Ovary (tissue), 9 donors: Measurements from ENCODE around the gene PHC2. TPM values are rescaled to one million over a fixed set of nuclear protein-coding genes. Genes with fewer than 3 reads are reported as not detected.

ENCODE experiments used
- DNase-seq, 5 donors: peaks; one replicate each; pipeline ENCODE4 v3.0.0-alpha.2; 2019 to 2020
- H3K27ac ChIP-seq, 2 donors: fragments of 200-600 bp; one replicate each; pipeline versions ENCODE4 v1.5.1 to v1.8.0; 2019 to 2022
- H3K27me3 ChIP-seq: fragments of 200-600 bp; one replicate; pipeline ENCODE4 v1.8.0; 2022
- H3K36me3 ChIP-seq: fragments of 200-600 bp; sonication (generic); one replicate; pipeline ENCODE4 v1.5.1; 2019
- H3K4me1 ChIP-seq: one replicate; pipeline ENCODE4 v1.8.1; 2013; ENCODE audit warnings: mild to moderate bottlenecking, moderate library complexity; ENCODE audit not compliant: insufficient read depth
- H3K4me3 ChIP-seq: fragments of 200-600 bp; sonication (generic); one replicate; pipeline ENCODE4 v1.5.1; 2017
- H3K9me3 ChIP-seq, 2 donors: fragments of 200-600 bp in 1 of 2; sonication (generic) in 1 of 2; one replicate each; pipeline versions ENCODE4 v1.5.1 to v1.8.1; 2013 to 2019; ENCODE audit warnings: mild to moderate bottlenecking in 1 of 2, moderate library complexity in 1 of 2
- EP300 ChIP-seq: sonication (generic); formaldehyde crosslinking; IDR thresholded peaks from one replicate; pipeline ENCODE4 v1.6.1; 2017; ENCODE audit warnings: antibody characterized with exemption
- POLR2A ChIP-seq: fragments of 450-650 bp; IDR thresholded peaks from one replicate; pipeline ENCODE4 v1.6.1; 2017; ENCODE audit warnings: antibody characterized with exemption, mild to moderate bottlenecking, moderate library complexity
- WGBS, 3 donors: extraction: QIAGEN DNeasy Blood & Tissue Kit in 1 of 3; methylation state at CpG; one replicate each; pipeline versions ENCODE4 v1.1.5 to v1.1.7; 2013 to 2017; 5-methylcytosine and 5-hydroxymethylcytosine counted together
- intact Hi-C, 4 donors: fragments of 100-400 bp; cut with DNase I; formaldehyde crosslinking; loops; one replicate each; pipeline versions ENCODE4 v1.11.0 to v1.15.1; 2022 to 2023
- polyA plus RNA-seq, 2 donors: library from polyadenylated mRNA; stranded (reverse); fragments of 200-250 nt in 1 of 2; fragments of 350-450 nt in 1 of 2; fragmentation: Illumina TruSeq in 1 of 2; extraction: RNeasy Lipid Tissue Mini Kit (QIAGEN cat#74804) in 1 of 2; gene quantifications; one replicate each; pipeline ENCODE4 v1.2.3, GENCODE V29; 2013 to 2014
- total RNA-seq, 7 donors: library from RNA; depleted of rRNA in 2 of 7; stranded (reverse); fragments of >200 nt in 2 of 7; fragmentation: NEBNext Ultra II Directional in 3 of 7; extraction: Animal tissue kit (Norgen Biotek cat#: 25700) in 3 of 7; gene quantifications; one replicate each; pipeline versions ENCODE4 v1.1.0 to v1.2.4, GENCODE V29; 2016 to 2023
- TF ChIP-seq, protein P1 (sequence below), 3 donors: fragments of 450-650 bp in 2 of 3; fragments of 200-600 bp in 1 of 3; IDR thresholded peaks; one replicate each; pipeline versions ENCODE4 v1.5.1 to v1.8.0; 2016 to 2022; ENCODE audit warnings: antibody characterized with exemption in 3 of 3, mild to moderate bottlenecking in 1 of 3
- donor health status: DM: no; HTN: no; CAD: no; lungs with moderate emphysema.
- donor health status: DM: no; HTN: no; CAD: no.
- donor health status: Bipolar disorder and iron deficiency.
- donor health status: DM: yes; HTN: yes; CAD: no.
- donor health status: DM: no; HTN: no; CAD: no.
- donor health status: DM: yes; HTN: yes; CAD: no.

PHC2 gene
- total and polyA plus RNA-seq, 9 donors = 52.3 to 101 (median 85.5) TPM

DNA sequence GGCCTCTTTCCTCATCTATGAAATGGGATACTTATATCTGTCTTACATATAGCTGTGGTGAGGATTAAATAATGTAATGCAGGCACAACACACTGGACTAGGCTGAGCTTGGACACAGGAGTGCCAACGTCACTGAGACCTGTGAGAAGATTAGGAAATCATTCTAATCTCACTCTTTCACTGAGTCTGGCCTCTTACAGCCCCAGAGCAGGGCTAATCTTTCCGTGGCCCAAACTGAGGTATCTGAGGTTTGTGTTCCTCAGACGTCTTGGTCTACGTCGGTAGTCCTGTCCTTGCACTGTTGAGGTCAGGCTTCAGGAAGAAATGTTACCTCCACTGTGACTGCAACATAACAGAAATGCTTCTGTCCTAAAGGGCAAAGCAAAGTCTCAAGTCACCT, 87.4 kb downstream of the PHC2 start:
- Histone ChIP-seq H3K9me3 (no peaks in the 10 kb centered on the region), H3K4me3 (no peak overlapping the region), H3K4me1 (peaks cover 47% of the 10 kb centered on the region), H3K27me3 (no peaks in the 10 kb centered on the region), H3K27ac (no peak overlapping the region), H3K36me3 (no peaks in the 10 kb centered on the region)
- TF ChIP-seq POLR2A (no peak), EP300 (no peak)
- TF ChIP-seq, protein P1, sequence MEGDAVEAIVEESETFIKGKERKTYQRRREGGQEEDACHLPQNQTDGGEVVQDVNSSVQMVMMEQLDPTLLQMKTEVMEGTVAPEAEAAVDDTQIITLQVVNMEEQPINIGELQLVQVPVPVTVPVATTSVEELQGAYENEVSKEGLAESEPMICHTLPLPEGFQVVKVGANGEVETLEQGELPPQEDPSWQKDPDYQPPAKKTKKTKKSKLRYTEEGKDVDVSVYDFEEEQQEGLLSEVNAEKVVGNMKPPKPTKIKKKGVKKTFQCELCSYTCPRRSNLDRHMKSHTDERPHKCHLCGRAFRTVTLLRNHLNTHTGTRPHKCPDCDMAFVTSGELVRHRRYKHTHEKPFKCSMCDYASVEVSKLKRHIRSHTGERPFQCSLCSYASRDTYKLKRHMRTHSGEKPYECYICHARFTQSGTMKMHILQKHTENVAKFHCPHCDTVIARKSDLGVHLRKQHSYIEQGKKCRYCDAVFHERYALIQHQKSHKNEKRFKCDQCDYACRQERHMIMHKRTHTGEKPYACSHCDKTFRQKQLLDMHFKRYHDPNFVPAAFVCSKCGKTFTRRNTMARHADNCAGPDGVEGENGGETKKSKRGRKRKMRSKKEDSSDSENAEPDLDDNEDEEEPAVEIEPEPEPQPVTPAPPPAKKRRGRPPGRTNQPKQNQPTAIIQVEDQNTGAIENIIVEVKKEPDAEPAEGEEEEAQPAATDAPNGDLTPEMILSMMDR (IDR thresholded peaks at IDR 0.05) = no peak
- no peak for DNase-seq
- WGBS, 3 donors = 25 to 39% (median 35%) methylated on average over 5 of the region's 5 CpGs
- intact Hi-C loops = no loop called here

DNA sequence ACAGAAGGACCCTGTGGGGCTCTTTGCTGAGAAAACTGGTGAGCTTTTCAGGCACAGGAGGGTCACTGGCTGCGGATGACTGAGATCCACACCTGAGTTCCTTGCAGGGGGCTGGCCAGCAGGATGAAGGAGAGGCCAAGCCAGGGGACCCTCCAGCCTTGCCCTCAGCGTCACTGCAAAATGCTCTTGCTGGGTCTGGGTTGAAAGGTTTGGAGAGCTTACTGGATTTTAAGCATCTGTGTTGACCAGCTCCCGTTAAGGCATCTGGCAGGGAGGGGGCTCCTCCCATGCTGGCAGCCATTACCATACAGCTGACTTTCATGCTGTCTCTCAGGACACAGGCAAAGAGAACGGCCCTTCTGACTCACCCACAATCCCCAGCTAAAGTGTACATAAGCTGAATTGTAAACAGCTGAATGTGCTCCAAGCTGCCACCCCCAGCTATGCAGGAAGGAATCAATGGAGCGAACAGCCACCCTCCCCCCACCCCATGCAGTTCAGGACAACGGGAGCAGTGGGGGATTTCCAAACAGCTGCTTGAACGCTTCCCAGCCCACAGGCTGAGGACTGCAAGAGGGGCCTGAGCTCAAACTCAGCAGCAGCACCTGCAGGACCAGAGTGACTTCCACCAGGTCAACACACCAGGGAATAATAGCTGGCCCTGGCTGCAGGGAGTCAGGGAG, 88.7 kb downstream of the PHC2 start:
- DNase-seq = peak; percentile 41 to 65 (median 59)
- no peak for TF ChIP-seq POLR2A
- TF ChIP-seq, protein P1 (IDR thresholded peaks at IDR 0.05) = no peak
- no peaks in the 10 kb centered on the region for H3K27me3 ChIP-seq
- peaks cover 46% of the 10 kb centered on the region for H3K4me1 ChIP-seq
- no peaks in the 10 kb centered on the region for H3K36me3 ChIP-seq
- H3K9me3 ChIP-seq = no peaks in the 10 kb centered on the region
- H3K4me3 ChIP-seq = no peak overlapping the region
- 8 to 10% (median 9%) methylated on average over 7 of the region's 7 CpGs for WGBS, 3 donors
- H3K27ac ChIP-seq = no peak overlapping the region
- intact Hi-C loops = no loop called here

DNA sequence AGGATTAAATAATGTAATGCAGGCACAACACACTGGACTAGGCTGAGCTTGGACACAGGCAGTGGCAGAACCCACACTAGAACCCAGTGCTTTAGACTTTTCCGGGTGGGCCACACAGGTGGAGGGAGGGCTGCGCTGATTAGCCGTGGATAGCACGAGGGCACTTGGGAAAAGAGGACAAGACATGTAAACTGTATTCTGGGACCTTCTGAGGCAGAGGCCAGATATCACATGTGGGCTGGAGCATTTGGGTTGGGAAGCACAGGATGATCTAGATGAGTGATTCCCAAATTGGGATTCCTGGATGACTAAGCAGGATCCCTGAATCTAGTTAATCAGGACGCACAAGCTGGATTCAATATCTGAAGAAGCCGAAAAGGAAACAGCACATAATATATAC, 89.7 kb downstream of the PHC2 start:
- Histone ChIP-seq H3K36me3 (no peaks in the 10 kb centered on the region), H3K27ac (no peak overlapping the region), H3K4me1 (peaks cover 44% of the 10 kb centered on the region), H3K9me3 (no peaks in the 10 kb centered on the region), H3K4me3 (no peak overlapping the region), H3K27me3 (no peaks in the 10 kb centered on the region)
- TF ChIP-seq, protein P1 (IDR thresholded peaks at IDR 0.05) = no peak
- no peak for TF ChIP-seq POLR2A
- no peak for TF ChIP-seq EP300
- intact Hi-C loops = no loop called here
- 59 to 64% (median 63%) methylated on average over 6 of the region's 6 CpGs for WGBS, 3 donors
- no peak for DNase-seq

DNA sequence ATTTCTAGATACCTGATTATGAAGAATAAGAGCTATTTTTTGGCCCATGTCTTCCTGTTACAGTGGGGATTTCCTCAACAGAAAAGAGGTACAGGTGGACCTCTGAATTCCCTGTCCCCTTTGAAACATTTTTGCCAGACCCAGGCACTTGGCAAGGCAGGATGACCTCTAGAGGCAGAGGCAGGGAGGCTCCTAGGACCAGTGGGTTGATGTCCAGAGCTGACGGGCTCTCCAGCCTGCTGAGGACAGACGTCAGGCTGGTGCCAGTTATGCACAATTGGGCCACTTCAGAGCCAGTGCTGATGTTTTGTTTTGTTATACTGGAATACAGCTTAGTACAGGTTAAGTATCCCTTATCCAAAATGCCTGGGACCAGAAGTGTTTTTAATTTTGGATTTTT, 91.5 kb downstream of the PHC2 start:
- Histone ChIP-seq H3K9me3 (no peaks in the 10 kb centered on the region), H3K36me3 (no peaks in the 10 kb centered on the region), H3K4me3 (no peak overlapping the region), H3K27me3 (no peaks in the 10 kb centered on the region), H3K4me1 (peaks cover 46% of the 10 kb centered on the region), H3K27ac (peak overlapping the region; percentile 42 to 74)
- 38 to 55% (median 53%) methylated on average over 2 of the region's 2 CpGs for WGBS, 3 donors
- intact Hi-C loops = no loop called here
- DNase-seq = no peak
- TF ChIP-seq, protein P1 (IDR thresholded peaks at IDR 0.05) = no peak
- TF ChIP-seq EP300 (no peak), POLR2A (no peak)
